ENCODE results near the gene CYB561.

DNA sequence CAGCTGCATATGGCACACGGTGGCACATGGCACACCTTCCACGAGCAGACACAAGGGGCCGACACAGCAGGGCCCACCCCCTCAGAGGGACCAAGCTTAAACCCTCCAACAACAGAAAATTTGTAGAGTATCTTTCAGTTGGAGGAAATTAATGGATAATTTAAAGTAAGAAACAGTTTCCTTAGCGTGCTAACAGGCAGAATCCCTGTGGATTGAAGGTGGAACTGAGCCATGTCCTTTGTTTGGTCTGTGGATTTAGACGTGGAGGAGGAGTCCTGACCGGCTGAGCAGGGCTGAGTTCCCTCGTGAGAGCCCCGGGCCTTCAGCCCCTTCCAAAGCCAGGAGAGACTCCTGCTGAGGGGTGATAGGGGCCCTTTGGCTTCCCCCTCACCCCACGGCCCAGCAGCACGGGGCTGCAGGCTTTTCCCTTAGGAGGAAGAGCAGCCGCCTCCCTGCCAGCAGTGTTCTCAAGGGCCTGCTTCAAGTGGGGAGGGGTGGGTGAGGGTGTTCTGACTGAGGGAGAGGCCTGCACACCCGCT lies 1.4 kb upstream of the CYB561 start:
- TF ChIP-seq POLR2A (IDR thresholded peaks at IDR 0.05), result no peak
- TF ChIP-seq, protein P1, sequence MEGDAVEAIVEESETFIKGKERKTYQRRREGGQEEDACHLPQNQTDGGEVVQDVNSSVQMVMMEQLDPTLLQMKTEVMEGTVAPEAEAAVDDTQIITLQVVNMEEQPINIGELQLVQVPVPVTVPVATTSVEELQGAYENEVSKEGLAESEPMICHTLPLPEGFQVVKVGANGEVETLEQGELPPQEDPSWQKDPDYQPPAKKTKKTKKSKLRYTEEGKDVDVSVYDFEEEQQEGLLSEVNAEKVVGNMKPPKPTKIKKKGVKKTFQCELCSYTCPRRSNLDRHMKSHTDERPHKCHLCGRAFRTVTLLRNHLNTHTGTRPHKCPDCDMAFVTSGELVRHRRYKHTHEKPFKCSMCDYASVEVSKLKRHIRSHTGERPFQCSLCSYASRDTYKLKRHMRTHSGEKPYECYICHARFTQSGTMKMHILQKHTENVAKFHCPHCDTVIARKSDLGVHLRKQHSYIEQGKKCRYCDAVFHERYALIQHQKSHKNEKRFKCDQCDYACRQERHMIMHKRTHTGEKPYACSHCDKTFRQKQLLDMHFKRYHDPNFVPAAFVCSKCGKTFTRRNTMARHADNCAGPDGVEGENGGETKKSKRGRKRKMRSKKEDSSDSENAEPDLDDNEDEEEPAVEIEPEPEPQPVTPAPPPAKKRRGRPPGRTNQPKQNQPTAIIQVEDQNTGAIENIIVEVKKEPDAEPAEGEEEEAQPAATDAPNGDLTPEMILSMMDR (IDR thresholded peaks at IDR 0.05 in 4 of 5, conservative IDR thresholded peaks at IDR 0.05 in 1 of 5), result no peak
